Measurements from ENCODE around the gene EFEMP2.

- no peak for TF ChIP-seq PATZ1 (CRISPR knock-in tag; IDR thresholded peaks at IDR 0.05; ENCODE audit: borderline replicate concordance)
- no peak for TF ChIP-seq ARNTL (CRISPR knock-in tag; IDR thresholded peaks at IDR 0.05; ENCODE audit: borderline replicate concordance, low read depth)
- TF ChIP-seq ZC3H10 (CRISPR knock-in tag; IDR thresholded peaks at IDR 0.05), result no peak
- TF ChIP-seq, protein P1, sequence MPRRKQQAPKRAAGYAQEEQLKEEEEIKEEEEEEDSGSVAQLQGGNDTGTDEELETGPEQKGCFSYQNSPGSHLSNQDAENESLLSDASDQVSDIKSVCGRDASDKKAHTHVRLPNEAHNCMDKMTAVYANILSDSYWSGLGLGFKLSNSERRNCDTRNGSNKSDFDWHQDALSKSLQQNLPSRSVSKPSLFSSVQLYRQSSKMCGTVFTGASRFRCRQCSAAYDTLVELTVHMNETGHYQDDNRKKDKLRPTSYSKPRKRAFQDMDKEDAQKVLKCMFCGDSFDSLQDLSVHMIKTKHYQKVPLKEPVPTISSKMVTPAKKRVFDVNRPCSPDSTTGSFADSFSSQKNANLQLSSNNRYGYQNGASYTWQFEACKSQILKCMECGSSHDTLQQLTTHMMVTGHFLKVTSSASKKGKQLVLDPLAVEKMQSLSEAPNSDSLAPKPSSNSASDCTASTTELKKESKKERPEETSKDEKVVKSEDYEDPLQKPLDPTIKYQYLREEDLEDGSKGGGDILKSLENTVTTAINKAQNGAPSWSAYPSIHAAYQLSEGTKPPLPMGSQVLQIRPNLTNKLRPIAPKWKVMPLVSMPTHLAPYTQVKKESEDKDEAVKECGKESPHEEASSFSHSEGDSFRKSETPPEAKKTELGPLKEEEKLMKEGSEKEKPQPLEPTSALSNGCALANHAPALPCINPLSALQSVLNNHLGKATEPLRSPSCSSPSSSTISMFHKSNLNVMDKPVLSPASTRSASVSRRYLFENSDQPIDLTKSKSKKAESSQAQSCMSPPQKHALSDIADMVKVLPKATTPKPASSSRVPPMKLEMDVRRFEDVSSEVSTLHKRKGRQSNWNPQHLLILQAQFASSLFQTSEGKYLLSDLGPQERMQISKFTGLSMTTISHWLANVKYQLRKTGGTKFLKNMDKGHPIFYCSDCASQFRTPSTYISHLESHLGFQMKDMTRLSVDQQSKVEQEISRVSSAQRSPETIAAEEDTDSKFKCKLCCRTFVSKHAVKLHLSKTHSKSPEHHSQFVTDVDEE (CRISPR knock-in tag; IDR thresholded peaks at IDR 0.05), result no peak
- no peak for TF ChIP-seq ZFP30 (CRISPR knock-in tag; IDR thresholded peaks at IDR 0.05)
- TF ChIP-seq, protein P2, sequence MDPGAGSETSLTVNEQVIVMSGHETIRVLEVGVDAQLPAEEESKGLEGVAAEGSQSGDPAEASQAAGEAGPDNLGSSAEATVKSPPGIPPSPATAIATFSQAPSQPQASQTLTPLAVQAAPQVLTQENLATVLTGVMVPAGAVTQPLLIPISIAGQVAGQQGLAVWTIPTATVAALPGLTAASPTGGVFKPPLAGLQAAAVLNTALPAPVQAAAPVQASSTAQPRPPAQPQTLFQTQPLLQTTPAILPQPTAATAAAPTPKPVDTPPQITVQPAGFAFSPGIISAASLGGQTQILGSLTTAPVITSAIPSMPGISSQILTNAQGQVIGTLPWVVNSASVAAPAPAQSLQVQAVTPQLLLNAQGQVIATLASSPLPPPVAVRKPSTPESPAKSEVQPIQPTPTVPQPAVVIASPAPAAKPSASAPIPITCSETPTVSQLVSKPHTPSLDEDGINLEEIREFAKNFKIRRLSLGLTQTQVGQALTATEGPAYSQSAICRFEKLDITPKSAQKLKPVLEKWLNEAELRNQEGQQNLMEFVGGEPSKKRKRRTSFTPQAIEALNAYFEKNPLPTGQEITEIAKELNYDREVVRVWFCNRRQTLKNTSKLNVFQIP (CRISPR knock-in tag; IDR thresholded peaks at IDR 0.05; ENCODE audit: borderline replicate concordance, low read depth), result no peak
- TF ChIP-seq ZNF70 (CRISPR knock-in tag; IDR thresholded peaks at IDR 0.05), result no peak
- TF ChIP-seq ISL1 (CRISPR knock-in tag; IDR thresholded peaks at IDR 0.05), result no peak
Observed at GRCh38 chr11:65885808-65886536, 13.4 kb upstream of the EFEMP2 start.
